Suprapubic skin (tissue), 4 donors: ENCODE measurements around the gene MKX. TPM values are rescaled to one million over a fixed set of nuclear protein-coding genes. Genes with fewer than 3 reads are reported as not detected.
"Not testable (repeated sequence)": the region's sequence is repeated elsewhere in the genome, so short reads cannot be mapped to it uniquely, and the experiment has no call there.

Experiments used
- DNase-seq, 2 donors: peaks; one replicate each; pipeline ENCODE4 v3.0.0-alpha.2; 2019; ENCODE audit warnings: low spot score in 2 of 2
- H3K27ac ChIP-seq: fragments of 200-600 bp; sonication (generic); one replicate; pipeline ENCODE4 v1.5.1; 2019
- H3K27me3 ChIP-seq: fragments of 200-600 bp; sonication (generic); one replicate; pipeline ENCODE4 v1.5.1; 2019
- H3K36me3 ChIP-seq: fragments of 200-600 bp; sonication (generic); one replicate; pipeline ENCODE4 v1.5.1; 2019
- H3K4me1 ChIP-seq: fragments of 200-600 bp; sonication (generic); one replicate; pipeline ENCODE4 v1.5.1; 2019
- H3K4me3 ChIP-seq: fragments of 200-600 bp; sonication (generic); one replicate; pipeline ENCODE4 v1.5.1; 2019; ENCODE audit warnings: mild to moderate bottlenecking
- H3K9me3 ChIP-seq: fragments of 200-600 bp; sonication (generic); one replicate; pipeline ENCODE4 v1.5.1; 2019
- EP300 ChIP-seq: sonication (generic); formaldehyde crosslinking; IDR thresholded peaks from one replicate; pipeline ENCODE4 v1.6.1; 2017; ENCODE audit warnings: antibody characterized with exemption
- POLR2A ChIP-seq, 2 donors: fragments of 450-650 bp; IDR thresholded peaks; one replicate each; pipeline ENCODE4 v1.6.1; 2017; ENCODE audit warnings: antibody characterized with exemption in 2 of 2, mild to moderate bottlenecking in 2 of 2, moderate library complexity in 2 of 2
- POLR2AphosphoS5 ChIP-seq, 3 donors: sonication (generic); formaldehyde crosslinking; IDR thresholded peaks; one replicate each; pipeline ENCODE4 v1.6.1; 2017; ENCODE audit warnings: antibody characterized with exemption in 3 of 3
- WGBS: methylation state at CpG from one replicate; pipeline ENCODE4 v1.1.5; 2018; 5-methylcytosine and 5-hydroxymethylcytosine counted together
- total RNA-seq, 4 donors: library from RNA; depleted of rRNA; stranded (reverse); fragments of >200 nt; gene quantifications; one replicate each; pipeline ENCODE4 v1.1.0, GENCODE V29; 2016
- TF ChIP-seq, protein P1 (sequence below), 2 donors: fragments of 200-600 bp in 1 of 2; fragments of 450-650 bp in 1 of 2; sonication (generic) in 1 of 2; IDR thresholded peaks; one replicate each; pipeline ENCODE4 v1.5.1; 2016 to 2019; ENCODE audit warnings: antibody characterized with exemption in 2 of 2, mild to moderate bottlenecking in 1 of 2, moderate library complexity in 1 of 2

Gene MKX
- total RNA-seq, 4 donors from 2014 or later: 0.25 to 0.68 (median 0.55) TPM

DNA sequence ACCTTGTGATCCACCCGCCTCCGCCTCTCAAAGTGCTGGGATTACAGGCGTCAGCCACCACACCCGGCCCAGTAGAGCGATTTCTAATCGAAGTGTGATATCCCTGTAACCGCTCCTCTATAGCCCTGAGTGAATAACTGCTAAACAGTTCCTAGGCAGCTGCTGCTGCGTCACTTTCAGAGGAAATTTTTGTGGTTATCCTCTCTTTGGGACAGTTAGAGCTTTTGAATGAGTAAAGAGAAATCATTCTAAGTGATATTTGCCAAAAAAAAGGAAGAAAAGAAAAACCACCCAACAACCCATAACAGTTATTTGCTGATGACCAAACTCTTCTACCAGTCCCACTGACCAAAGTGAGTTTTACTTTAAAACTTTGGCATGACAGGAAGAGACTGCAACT lies 59.9 kb downstream of the MKX start:
- Histone ChIP-seq H3K36me3 (no peaks in the 10 kb centered on the region), H3K27me3 (no peaks in the 10 kb centered on the region), H3K4me1 (no peaks in the 10 kb centered on the region), H3K27ac (no peak overlapping the region), H3K4me3 (no peak overlapping the region), H3K9me3 (no peaks in the 10 kb centered on the region)
- 85% methylated on average over 8 of the region's 8 CpGs for WGBS
- no peak for TF ChIP-seq EP300
- no peak for DNase-seq

DNA sequence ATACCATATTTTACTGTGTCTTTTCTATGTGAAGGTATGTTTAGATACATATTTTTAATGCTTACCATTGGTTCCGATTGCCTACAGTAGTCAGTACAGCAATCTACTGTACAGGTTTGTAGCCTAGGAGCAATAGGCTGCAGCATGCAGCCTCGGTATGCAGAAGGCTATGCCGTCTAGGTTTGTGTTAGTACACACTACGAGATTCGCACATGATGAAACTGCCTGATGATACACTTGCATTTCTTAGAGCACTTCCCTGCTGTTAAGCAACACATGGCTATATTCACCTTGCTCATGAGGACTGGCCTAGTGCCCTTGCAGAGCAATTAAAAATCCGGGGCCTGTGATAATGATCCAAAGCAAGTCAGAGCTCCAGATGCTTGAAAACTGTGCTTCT lies 62.4 kb downstream of the MKX start:
- Histone ChIP-seq H3K9me3 (no peaks in the 10 kb centered on the region), H3K27ac (no peak overlapping the region), H3K27me3 (no peaks in the 10 kb centered on the region), H3K4me3 (no peak overlapping the region), H3K36me3 (no peaks in the 10 kb centered on the region), H3K4me1 (peaks cover 2% of the 10 kb centered on the region)
- no peak for TF ChIP-seq POLR2A (IDR thresholded peaks at IDR 0.05)
- TF ChIP-seq EP300: no peak
- TF ChIP-seq, protein P1, sequence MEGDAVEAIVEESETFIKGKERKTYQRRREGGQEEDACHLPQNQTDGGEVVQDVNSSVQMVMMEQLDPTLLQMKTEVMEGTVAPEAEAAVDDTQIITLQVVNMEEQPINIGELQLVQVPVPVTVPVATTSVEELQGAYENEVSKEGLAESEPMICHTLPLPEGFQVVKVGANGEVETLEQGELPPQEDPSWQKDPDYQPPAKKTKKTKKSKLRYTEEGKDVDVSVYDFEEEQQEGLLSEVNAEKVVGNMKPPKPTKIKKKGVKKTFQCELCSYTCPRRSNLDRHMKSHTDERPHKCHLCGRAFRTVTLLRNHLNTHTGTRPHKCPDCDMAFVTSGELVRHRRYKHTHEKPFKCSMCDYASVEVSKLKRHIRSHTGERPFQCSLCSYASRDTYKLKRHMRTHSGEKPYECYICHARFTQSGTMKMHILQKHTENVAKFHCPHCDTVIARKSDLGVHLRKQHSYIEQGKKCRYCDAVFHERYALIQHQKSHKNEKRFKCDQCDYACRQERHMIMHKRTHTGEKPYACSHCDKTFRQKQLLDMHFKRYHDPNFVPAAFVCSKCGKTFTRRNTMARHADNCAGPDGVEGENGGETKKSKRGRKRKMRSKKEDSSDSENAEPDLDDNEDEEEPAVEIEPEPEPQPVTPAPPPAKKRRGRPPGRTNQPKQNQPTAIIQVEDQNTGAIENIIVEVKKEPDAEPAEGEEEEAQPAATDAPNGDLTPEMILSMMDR (IDR thresholded peaks at IDR 0.05): no peak
- TF ChIP-seq POLR2AphosphoS5 (IDR thresholded peaks at IDR 0.05): no peak
- 82% methylated on average over 6 of the region's 6 CpGs for WGBS
- DNase-seq: no peak

DNA sequence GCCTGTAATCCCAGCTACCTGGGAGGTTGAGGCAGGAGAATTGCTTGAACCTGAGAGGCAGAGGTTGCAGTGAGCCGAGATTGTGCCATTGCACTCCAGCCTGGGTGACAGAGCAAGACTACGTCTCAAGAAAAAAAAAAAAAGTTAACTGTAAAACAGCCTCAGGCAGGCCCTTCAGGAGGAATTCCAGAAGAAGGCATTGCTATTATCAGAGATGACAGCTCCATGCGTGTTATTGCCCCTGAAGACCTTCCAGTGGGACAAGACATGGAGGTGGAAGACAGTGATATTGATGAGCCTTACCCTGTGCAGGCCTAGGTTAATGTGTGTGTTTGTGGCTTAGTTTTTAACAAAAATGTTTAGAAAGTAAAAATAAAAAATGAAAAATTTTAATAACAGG lies 63.8 kb downstream of the MKX start:
- not testable (repeated sequence) for H3K36me3 ChIP-seq, H3K27ac ChIP-seq, H3K9me3 ChIP-seq, H3K4me3 ChIP-seq, DNase-seq, H3K27me3 ChIP-seq, H3K4me1 ChIP-seq
- 87% methylated on average over 3 of the region's 3 CpGs for WGBS

DNA sequence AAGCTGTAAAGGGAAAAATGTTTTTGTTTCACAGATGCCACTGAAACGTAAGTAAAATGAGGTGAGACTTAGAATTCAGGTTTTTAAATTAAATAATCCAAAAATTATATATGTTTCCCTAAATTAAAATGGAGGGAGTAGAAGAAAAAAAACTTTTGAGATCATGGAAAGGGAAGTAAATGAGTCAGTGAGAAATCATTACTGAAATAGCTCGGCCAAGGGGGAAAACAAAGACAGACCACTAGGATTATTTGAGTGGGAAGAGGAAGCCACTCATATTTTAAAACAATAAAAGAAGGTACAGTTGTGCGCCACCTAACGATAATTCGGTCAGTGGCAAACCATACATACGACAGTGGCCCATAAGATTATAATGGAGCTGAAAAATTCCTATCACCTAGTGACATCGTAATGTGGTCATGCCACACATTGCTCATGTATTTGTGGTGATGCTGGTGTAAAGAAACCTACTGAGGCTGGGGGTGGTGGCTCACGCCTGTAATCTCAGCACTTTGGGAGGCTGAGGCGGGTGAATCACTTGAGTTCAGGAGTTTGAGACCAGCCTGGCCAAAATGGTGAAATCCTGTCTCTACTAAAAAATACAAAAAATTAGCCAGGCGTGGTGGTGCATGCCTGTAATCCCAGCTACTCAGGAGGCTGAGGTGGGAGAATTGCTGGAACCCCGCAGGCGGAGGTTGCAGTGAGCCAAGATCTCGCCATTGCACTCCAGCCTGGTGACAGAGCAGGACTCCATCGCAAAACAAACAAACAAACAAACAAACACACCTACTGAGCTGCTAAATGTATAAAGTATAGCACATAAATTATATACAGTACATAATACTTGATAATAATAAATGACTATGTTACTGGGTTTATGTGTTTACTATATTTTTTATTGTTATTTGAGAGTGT lies 64.7 kb downstream of the MKX start:
- Histone ChIP-seq H3K27ac (no peak overlapping the region), H3K4me3 (no peak overlapping the region), H3K36me3 (no peaks in the 10 kb centered on the region), H3K4me1 (peaks cover 2% of the 10 kb centered on the region), H3K9me3 (no peaks in the 10 kb centered on the region), H3K27me3 (no peaks in the 10 kb centered on the region)
- WGBS: 90% methylated on average over 14 of the region's 14 CpGs
- DNase-seq: no peak
- TF ChIP-seq, protein P1 (IDR thresholded peaks at IDR 0.05): no peak
- TF ChIP-seq POLR2AphosphoS5 (IDR thresholded peaks at IDR 0.05) (no peak), POLR2A (IDR thresholded peaks at IDR 0.05) (no peak), EP300 (no peak)

DNA sequence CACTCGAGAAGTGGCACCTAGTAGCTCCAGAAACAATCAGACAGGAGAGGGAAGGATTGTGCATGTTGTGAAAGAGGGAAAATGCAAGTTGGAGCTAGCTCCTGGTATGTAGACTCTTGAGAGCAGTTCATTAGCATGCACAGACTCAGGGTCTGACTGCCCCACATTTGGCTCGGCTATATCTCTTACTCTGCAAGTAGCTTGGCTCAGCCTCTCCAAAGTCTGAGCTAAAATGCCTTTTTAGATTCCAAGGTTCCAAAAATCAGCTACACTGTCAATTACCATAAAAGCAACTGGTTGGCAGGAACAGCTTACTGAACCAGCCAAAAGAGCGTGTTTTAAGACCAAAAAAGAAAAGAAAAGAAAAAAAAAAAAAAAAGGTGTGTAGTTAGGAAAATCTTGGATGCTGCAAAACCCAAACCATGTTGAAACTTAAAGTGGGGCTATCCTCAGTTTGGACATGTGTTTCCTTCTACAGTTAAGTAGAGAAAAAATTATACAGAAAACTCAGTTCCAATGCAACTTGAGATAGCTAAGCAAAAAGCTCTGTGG lies 65.5 kb downstream of the MKX start:
- TF ChIP-seq, protein P1 (IDR thresholded peaks at IDR 0.05): no peak
- TF ChIP-seq POLR2AphosphoS5 (IDR thresholded peaks at IDR 0.05): no peak
- WGBS: 26% methylated on average over 3 of the region's 3 CpGs
- Histone ChIP-seq H3K4me1 (peaks cover 2% of the 10 kb centered on the region), H3K36me3 (no peaks in the 10 kb centered on the region), H3K27ac (no peak overlapping the region), H3K27me3 (no peaks in the 10 kb centered on the region), H3K4me3 (no peak overlapping the region), H3K9me3 (no peaks in the 10 kb centered on the region)
- no peak for DNase-seq

DNA sequence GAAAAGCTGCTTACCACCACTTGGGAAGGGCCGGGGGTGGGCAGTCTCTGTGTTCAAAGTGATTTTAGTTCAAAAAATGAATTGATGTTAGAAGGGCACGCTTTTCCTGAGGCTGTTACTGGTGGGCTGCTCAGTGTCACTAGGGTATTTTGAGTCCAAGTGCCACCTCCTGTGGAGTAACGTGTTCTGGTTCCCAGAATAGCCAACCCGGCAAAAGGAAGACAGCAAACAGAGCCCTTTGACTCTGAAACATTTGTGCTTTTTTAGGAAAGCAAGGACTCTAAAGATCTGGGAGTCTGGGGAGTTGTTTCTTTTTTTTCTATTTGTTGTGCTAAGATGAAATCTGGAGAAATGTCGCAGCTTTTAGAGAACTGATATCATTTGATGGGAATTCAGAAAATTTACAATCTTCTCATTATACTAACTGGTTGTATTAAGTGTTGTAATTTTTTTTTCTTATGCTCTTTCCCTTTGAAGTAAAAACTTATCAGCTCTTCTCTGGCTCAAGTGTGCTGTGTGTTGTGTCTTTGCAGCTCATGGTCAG lies 66.2 kb downstream of the MKX start:
- H3K4me1 ChIP-seq: peaks cover 2% of the 10 kb centered on the region
- no peaks in the 10 kb centered on the region for H3K27me3 ChIP-seq
- TF ChIP-seq EP300 (no peak), POLR2AphosphoS5 (IDR thresholded peaks at IDR 0.05) (no peak)
- TF ChIP-seq, protein P1 (IDR thresholded peaks at IDR 0.05): no peak
- DNase-seq: no peak
- no peaks in the 10 kb centered on the region for H3K9me3 ChIP-seq
- 53% methylated on average over 5 of the region's 5 CpGs for WGBS
- H3K27ac ChIP-seq: no peak overlapping the region
- no peak overlapping the region for H3K4me3 ChIP-seq
- no peaks in the 10 kb centered on the region for H3K36me3 ChIP-seq
